Measurements from ENCODE around the gene THOC6. TPM values are rescaled to one million over a fixed set of nuclear protein-coding genes. Genes with fewer than 3 reads are reported as not detected.

THOC6 gene
- total RNA-seq, 1 donor from 2014 or later, result 15.7 TPM

- Histone ChIP-seq H3K9ac (ENCODE audit: low read depth in 1 of 3, low read length in 3 of 3) (peak overlapping the region; percentile 54 to 74 (median 67)), H3K36me3 (ENCODE audit: control insufficient read depth in 3 of 3, insufficient read depth in 3 of 3, low read length in 3 of 3) (peaks cover 3 to 5% (median 4%) of the 10 kb centered on the region in 3 donors), H3K4me3 (ENCODE audit: low read length in 3 of 3) (peak overlapping the region; percentile 60 to 61 (median 61)), H3K4me1 (ENCODE audit: control insufficient read depth in 3 of 3, insufficient read depth in 3 of 3, low read length in 3 of 3) (peaks cover 0 to 6% (median 4%) of the 10 kb centered on the region in 3 donors), H3K9me3 (ENCODE audit: control insufficient read depth in 3 of 3, low read length in 3 of 3) (no peaks in the 10 kb centered on the region), H3K27me3 (ENCODE audit: control insufficient read depth in 3 of 3, insufficient read depth in 3 of 3, low read length in 3 of 3) (peaks cover 11 to 35% (median 14%) of the 10 kb centered on the region in 3 donors), H3K27ac (ENCODE audit: low read depth, low read length) (no peak overlapping the region)
Measured at GRCh38 chr16:3004781-3005284, 19.0 kb upstream of the THOC6 start.

DNA sequence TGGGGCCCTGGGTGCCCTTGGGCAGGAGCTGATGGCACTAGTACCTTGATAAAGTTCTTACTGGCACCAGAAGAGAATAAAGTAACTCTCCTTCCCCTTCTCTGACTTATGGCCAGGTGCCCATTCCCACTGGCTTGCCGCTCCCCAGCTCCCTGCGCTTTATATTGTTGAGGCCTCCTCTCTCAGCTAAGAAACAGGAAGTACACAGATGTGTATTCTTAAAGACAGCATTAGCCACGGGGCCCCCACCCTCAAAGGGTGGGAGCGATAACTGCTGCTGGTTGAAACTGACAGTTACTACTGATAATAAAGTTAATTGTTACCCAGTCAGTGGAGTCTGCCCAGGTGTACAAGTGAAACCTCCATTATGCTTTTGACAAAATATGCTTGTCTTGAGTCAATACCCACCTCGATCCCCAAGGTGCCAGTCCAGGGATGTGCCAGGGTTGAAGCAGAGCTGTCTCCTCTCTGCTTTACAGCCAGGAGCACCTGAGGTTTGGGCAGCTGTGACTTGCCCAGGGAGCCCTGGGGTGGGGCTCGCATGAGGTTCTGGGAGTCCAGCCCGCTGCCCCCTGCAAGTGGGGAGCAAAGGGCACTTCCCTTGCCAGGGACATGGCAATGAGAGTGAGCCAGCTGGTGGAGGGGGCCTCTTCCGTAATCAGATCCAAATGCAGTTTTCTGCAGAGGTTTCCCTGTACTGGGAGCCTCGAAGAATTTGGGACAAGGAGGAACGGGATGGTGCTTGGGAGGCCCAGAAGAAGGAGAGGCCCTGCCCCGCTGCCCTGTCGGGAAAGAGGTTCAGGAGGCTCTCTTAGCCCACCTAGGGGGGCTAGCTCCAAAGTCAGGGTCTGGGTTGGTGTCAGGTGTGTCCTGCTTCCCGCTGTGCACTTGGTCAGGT lies 16.5 kb upstream of the THOC6 start:
- H3K4me3 ChIP-seq (ENCODE audit: low read length in 3 of 3), result no peak overlapping the region
- H3K9ac ChIP-seq (ENCODE audit: low read depth in 1 of 3, low read length in 3 of 3), result peak overlapping the region in 1 of 3 donors; percentile 8
- H3K27me3 ChIP-seq (ENCODE audit: control insufficient read depth in 3 of 3, insufficient read depth in 3 of 3, low read length in 3 of 3), result peaks cover 19 to 42% (median 27%) of the 10 kb centered on the region in 3 donors
- no peaks in the 10 kb centered on the region for H3K9me3 ChIP-seq (ENCODE audit: control insufficient read depth in 3 of 3, low read length in 3 of 3)
- H3K27ac ChIP-seq (ENCODE audit: low read depth, low read length), result no peak overlapping the region
- peaks cover 1 to 12% (median 7%) of the 10 kb centered on the region in 3 donors for H3K4me1 ChIP-seq (ENCODE audit: control insufficient read depth in 3 of 3, insufficient read depth in 3 of 3, low read length in 3 of 3)
- peaks cover 3 to 5% (median 4%) of the 10 kb centered on the region in 3 donors for H3K36me3 ChIP-seq (ENCODE audit: control insufficient read depth in 3 of 3, insufficient read depth in 3 of 3, low read length in 3 of 3)

DNA sequence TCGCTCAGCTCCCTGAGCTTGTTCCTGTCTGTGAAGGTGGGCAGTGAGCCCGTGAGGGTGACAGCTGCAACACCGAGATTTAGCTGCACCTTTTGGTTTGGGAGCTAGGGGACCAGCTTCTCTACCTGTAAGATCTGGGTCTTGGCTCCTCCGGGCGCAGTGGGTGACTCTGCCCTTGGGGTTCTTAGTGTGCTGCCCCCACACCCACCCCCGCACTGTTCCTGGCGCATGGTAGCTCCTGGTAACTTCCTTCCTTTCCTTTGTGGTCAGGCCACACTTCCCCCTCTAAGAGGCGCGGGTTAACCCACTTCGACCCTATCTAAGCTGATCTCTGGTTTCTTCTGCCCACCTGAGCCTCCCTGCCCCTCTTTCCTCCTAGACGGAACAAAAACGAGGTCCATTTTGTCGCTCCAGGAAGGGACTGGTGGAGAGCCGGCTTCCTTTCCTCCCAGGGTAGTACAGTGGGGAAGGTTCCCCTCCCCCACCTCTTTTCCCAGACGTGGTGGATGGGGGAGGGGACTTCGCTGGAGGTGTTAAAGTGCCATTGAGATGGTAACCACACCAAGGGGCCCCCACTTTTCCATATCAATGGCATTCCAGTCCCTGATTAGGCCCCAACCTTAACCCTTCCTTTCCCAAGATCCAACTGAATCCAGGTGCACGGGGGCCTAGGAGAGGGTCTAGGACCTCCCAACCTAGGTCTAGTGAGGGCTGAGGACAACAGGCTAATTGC lies 15.7 kb upstream of the THOC6 start:
- Histone ChIP-seq H3K9me3 (ENCODE audit: control insufficient read depth in 3 of 3, low read length in 3 of 3) (no peaks in the 10 kb centered on the region), H3K4me1 (ENCODE audit: control insufficient read depth in 3 of 3, insufficient read depth in 3 of 3, low read length in 3 of 3) (peaks cover 3 to 16% (median 11%) of the 10 kb centered on the region in 3 donors), H3K9ac (ENCODE audit: low read depth in 1 of 3, low read length in 3 of 3) (no peak overlapping the region), H3K27me3 (ENCODE audit: control insufficient read depth in 3 of 3, insufficient read depth in 3 of 3, low read length in 3 of 3) (peaks cover 26 to 49% (median 34%) of the 10 kb centered on the region in 3 donors), H3K4me3 (ENCODE audit: low read length in 3 of 3) (no peak overlapping the region), H3K36me3 (ENCODE audit: control insufficient read depth in 3 of 3, insufficient read depth in 3 of 3, low read length in 3 of 3) (peaks cover 3 to 5% (median 4%) of the 10 kb centered on the region in 3 donors), H3K27ac (ENCODE audit: low read depth, low read length) (no peak overlapping the region)

GRCh38 chr16:3008690-3009037 lies 15.2 kb upstream of the THOC6 start:
- H3K36me3 ChIP-seq (ENCODE audit: control insufficient read depth in 3 of 3, insufficient read depth in 3 of 3, low read length in 3 of 3), result peaks cover 3 to 5% (median 4%) of the 10 kb centered on the region in 3 donors
- peaks cover 3 to 19% (median 11%) of the 10 kb centered on the region in 3 donors for H3K4me1 ChIP-seq (ENCODE audit: control insufficient read depth in 3 of 3, insufficient read depth in 3 of 3, low read length in 3 of 3)
- peaks cover 30 to 54% (median 40%) of the 10 kb centered on the region in 3 donors for H3K27me3 ChIP-seq (ENCODE audit: control insufficient read depth in 3 of 3, insufficient read depth in 3 of 3, low read length in 3 of 3)
- no peak overlapping the region for H3K9ac ChIP-seq (ENCODE audit: low read depth in 1 of 3, low read length in 3 of 3)
- H3K27ac ChIP-seq (ENCODE audit: low read depth, low read length), result no peak overlapping the region
- no peak overlapping the region for H3K4me3 ChIP-seq (ENCODE audit: low read length in 3 of 3)
- H3K9me3 ChIP-seq (ENCODE audit: control insufficient read depth in 3 of 3, low read length in 3 of 3), result no peaks in the 10 kb centered on the region

GRCh38 chr16:3009568-3010390 lies 14.1 kb upstream of the THOC6 start:
- no peak overlapping the region for H3K4me3 ChIP-seq (ENCODE audit: low read length in 3 of 3)
- peaks cover 39 to 57% (median 49%) of the 10 kb centered on the region in 3 donors for H3K27me3 ChIP-seq (ENCODE audit: control insufficient read depth in 3 of 3, insufficient read depth in 3 of 3, low read length in 3 of 3)
- no peaks in the 10 kb centered on the region for H3K9me3 ChIP-seq (ENCODE audit: control insufficient read depth in 3 of 3, low read length in 3 of 3)
- H3K9ac ChIP-seq (ENCODE audit: low read depth in 1 of 3, low read length in 3 of 3), result no peak overlapping the region
- H3K4me1 ChIP-seq (ENCODE audit: control insufficient read depth in 3 of 3, insufficient read depth in 3 of 3, low read length in 3 of 3), result peaks cover 3 to 19% (median 10%) of the 10 kb centered on the region in 3 donors
- H3K27ac ChIP-seq (ENCODE audit: low read depth, low read length), result no peak overlapping the region
- H3K36me3 ChIP-seq (ENCODE audit: control insufficient read depth in 3 of 3, insufficient read depth in 3 of 3, low read length in 3 of 3), result peaks cover 3 to 5% (median 4%) of the 10 kb centered on the region in 3 donors

- H3K4me1 ChIP-seq (ENCODE audit: control insufficient read depth in 3 of 3, insufficient read depth in 3 of 3, low read length in 3 of 3), result peaks cover 3 to 16% (median 7%) of the 10 kb centered on the region in 3 donors
- no peak overlapping the region for H3K9ac ChIP-seq (ENCODE audit: low read depth in 1 of 3, low read length in 3 of 3)
- peaks cover 39 to 57% (median 49%) of the 10 kb centered on the region in 3 donors for H3K27me3 ChIP-seq (ENCODE audit: control insufficient read depth in 3 of 3, insufficient read depth in 3 of 3, low read length in 3 of 3)
- peaks cover 3 to 5% (median 4%) of the 10 kb centered on the region in 3 donors for H3K36me3 ChIP-seq (ENCODE audit: control insufficient read depth in 3 of 3, insufficient read depth in 3 of 3, low read length in 3 of 3)
- no peaks in the 10 kb centered on the region for H3K9me3 ChIP-seq (ENCODE audit: control insufficient read depth in 3 of 3, low read length in 3 of 3)
- no peak overlapping the region for H3K27ac ChIP-seq (ENCODE audit: low read depth, low read length)
- no peak overlapping the region for H3K4me3 ChIP-seq (ENCODE audit: low read length in 3 of 3)
Measured at GRCh38 chr16:3010510-3010909, 13.3 kb upstream of the THOC6 start.

DNA sequence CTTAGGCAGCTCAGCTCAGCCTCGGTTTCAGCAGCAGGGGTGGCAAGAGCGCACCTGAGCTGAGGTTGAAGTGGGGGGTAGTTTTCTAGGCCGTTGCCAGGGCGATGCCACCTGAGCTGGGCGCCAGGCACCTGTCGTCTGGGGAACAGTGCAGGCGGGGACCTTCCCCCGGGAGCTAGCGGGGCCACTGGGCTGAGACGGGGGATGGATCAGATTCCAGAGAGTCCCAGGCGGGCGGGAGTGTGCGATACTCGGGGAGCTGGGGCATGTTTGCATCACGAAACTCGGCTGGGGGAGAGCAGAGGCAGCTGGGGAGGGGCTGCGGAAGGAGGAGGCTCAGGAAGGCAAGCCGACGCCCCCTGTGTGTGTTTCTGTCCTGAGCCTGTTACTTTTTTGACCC lies 11.6 kb upstream of the THOC6 start:
- no peak overlapping the region for H3K4me3 ChIP-seq (ENCODE audit: low read length in 3 of 3)
- H3K9ac ChIP-seq (ENCODE audit: low read depth in 1 of 3, low read length in 3 of 3), result no peak overlapping the region
- no peak overlapping the region for H3K27ac ChIP-seq (ENCODE audit: low read depth, low read length)
- H3K36me3 ChIP-seq (ENCODE audit: control insufficient read depth in 3 of 3, insufficient read depth in 3 of 3, low read length in 3 of 3), result no peaks in the 10 kb centered on the region
- H3K27me3 ChIP-seq (ENCODE audit: control insufficient read depth in 3 of 3, insufficient read depth in 3 of 3, low read length in 3 of 3), result peaks cover 36 to 53% (median 48%) of the 10 kb centered on the region in 3 donors
- peaks cover 3 to 13% (median 7%) of the 10 kb centered on the region in 3 donors for H3K4me1 ChIP-seq (ENCODE audit: control insufficient read depth in 3 of 3, insufficient read depth in 3 of 3, low read length in 3 of 3)
- H3K9me3 ChIP-seq (ENCODE audit: control insufficient read depth in 3 of 3, low read length in 3 of 3), result no peaks in the 10 kb centered on the region

- Histone ChIP-seq H3K27ac (ENCODE audit: low read depth, low read length) (no peak within 1 kb of the TSS), H3K27me3 (ENCODE audit: control insufficient read depth in 3 of 3, insufficient read depth in 3 of 3, low read length in 3 of 3) (peaks cover 37 to 48% (median 46%) of the 10 kb centered on the region in 3 donors), H3K4me3 (ENCODE audit: low read length in 3 of 3) (no peak within 1 kb of the TSS), H3K36me3 (ENCODE audit: control insufficient read depth in 3 of 3, insufficient read depth in 3 of 3, low read length in 3 of 3) (no peaks in the 10 kb centered on the region), H3K4me1 (ENCODE audit: control insufficient read depth in 3 of 3, insufficient read depth in 3 of 3, low read length in 3 of 3) (peaks cover 3 to 15% (median 7%) of the 10 kb centered on the region in 3 donors), H3K9me3 (ENCODE audit: control insufficient read depth in 3 of 3, low read length in 3 of 3) (no peaks in the 10 kb centered on the region), H3K9ac (ENCODE audit: low read depth in 1 of 3, low read length in 3 of 3) (no peak within 1 kb of the TSS)
Measured at GRCh38 chr16:3012828-3013420, 10.9 kb upstream of the THOC6 start, which contains the start of gene CLDN9. CLDN9 (plus strand) TSS chr16:3012923; CDS start chr16:3013363, 440 bp downstream.

- H3K4me3 ChIP-seq (ENCODE audit: low read length in 3 of 3), result no peak overlapping the region
- peaks cover 3 to 18% (median 9%) of the 10 kb centered on the region in 3 donors for H3K4me1 ChIP-seq (ENCODE audit: control insufficient read depth in 3 of 3, insufficient read depth in 3 of 3, low read length in 3 of 3)
- peaks cover 38 to 47% (median 47%) of the 10 kb centered on the region in 3 donors for H3K27me3 ChIP-seq (ENCODE audit: control insufficient read depth in 3 of 3, insufficient read depth in 3 of 3, low read length in 3 of 3)
- H3K27ac ChIP-seq (ENCODE audit: low read depth, low read length), result no peak overlapping the region
- no peaks in the 10 kb centered on the region for H3K36me3 ChIP-seq (ENCODE audit: control insufficient read depth in 3 of 3, insufficient read depth in 3 of 3, low read length in 3 of 3)
- no peak overlapping the region for H3K9ac ChIP-seq (ENCODE audit: low read depth in 1 of 3, low read length in 3 of 3)
- H3K9me3 ChIP-seq (ENCODE audit: control insufficient read depth in 3 of 3, low read length in 3 of 3), result no peaks in the 10 kb centered on the region
Measured at GRCh38 chr16:3013491-3013951, 10.3 kb upstream of the THOC6 start.
